ENCODE data around the gene CDK1.

DNA sequence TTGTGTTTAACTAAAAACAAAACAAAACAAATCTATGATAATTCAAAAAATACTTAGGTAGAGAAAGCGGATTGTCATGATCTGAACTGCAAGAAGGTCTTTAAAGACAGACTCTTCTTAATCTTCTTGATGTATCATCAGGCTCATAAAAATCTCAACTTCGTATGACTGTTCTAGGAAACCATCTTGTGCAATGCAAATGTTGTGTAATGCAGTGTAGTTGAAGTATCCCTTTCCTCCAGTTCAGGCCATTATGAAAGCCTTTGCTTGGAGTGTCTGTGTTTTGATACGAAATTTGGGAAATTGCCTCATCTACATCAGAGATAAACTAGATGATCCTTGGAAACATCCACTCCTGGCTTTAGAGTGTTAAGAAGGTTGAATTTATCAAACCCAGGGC is 30.9 kb downstream of the CDK1 start:
- TF ChIP-seq, protein P1, sequence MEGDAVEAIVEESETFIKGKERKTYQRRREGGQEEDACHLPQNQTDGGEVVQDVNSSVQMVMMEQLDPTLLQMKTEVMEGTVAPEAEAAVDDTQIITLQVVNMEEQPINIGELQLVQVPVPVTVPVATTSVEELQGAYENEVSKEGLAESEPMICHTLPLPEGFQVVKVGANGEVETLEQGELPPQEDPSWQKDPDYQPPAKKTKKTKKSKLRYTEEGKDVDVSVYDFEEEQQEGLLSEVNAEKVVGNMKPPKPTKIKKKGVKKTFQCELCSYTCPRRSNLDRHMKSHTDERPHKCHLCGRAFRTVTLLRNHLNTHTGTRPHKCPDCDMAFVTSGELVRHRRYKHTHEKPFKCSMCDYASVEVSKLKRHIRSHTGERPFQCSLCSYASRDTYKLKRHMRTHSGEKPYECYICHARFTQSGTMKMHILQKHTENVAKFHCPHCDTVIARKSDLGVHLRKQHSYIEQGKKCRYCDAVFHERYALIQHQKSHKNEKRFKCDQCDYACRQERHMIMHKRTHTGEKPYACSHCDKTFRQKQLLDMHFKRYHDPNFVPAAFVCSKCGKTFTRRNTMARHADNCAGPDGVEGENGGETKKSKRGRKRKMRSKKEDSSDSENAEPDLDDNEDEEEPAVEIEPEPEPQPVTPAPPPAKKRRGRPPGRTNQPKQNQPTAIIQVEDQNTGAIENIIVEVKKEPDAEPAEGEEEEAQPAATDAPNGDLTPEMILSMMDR (IDR thresholded peaks at IDR 0.05) = no peak
- peak in 1 of 4 donors; percentile 79 for TF ChIP-seq EP300 (IDR thresholded peaks at IDR 0.05)
- peak in 1 of 2 donors; percentile 82 for TF ChIP-seq POLR2AphosphoS5 (IDR thresholded peaks at IDR 0.05)
- no peak for TF ChIP-seq POLR2A (IDR thresholded peaks at IDR 0.05)

Data from upper lobe of left lung (tissue), 4 donors.